HUES64 (cell line): ENCODE results near the gene MTREX.
A peak's percentile ranks its signal among the peaks of the same experiment; 100 is the strongest.
"Not testable (repeated sequence)": the region's sequence is repeated elsewhere in the genome, so short reads cannot be mapped to it uniquely, and the experiment has no call there.

Experiments
- H3K27ac ChIP-seq: 2 replicates; pipeline ENCODE4 v1.7.0; 2013; ENCODE audit warnings: low read depth, low read length, inconsistent platforms
- H3K27me3 ChIP-seq: 2 replicates; pipeline ENCODE4 v1.6.1; 2013; ENCODE audit warnings: mild to moderate bottlenecking, low read length; ENCODE audit not compliant: insufficient read depth
- H3K36me3 ChIP-seq: 2 replicates; pipeline ENCODE4 v1.6.1; 2013; ENCODE audit warnings: mild to moderate bottlenecking, low read length; ENCODE audit not compliant: insufficient read depth
- H3K4me1 ChIP-seq: 2 replicates; pipeline ENCODE4 v1.6.1; 2013; ENCODE audit warnings: mild to moderate bottlenecking, low read length, moderate library complexity; ENCODE audit not compliant: insufficient read depth
- H3K4me3 ChIP-seq: 2 replicates; pipeline ENCODE4 v1.5.1; 2013; ENCODE audit warnings: mild to moderate bottlenecking, low read length, moderate library complexity
- H3K9ac ChIP-seq: 2 replicates; pipeline ENCODE4 v1.6.1; 2013; ENCODE audit warnings: mild to moderate bottlenecking, low read depth, low read length
- H3K9me3 ChIP-seq: 2 replicates; pipeline ENCODE4 v1.6.1; 2013; ENCODE audit warnings: low read depth, low read length; ENCODE audit not compliant: insufficient read depth
- WGBS: fragments of 150-250, 120-280 bp; methylation state at CpG from one replicate; pipeline ENCODE4 v1.1.7; 2013; ENCODE audit warnings: missing lambda C conversion rate; 5-methylcytosine and 5-hydroxymethylcytosine counted together

MTREX gene

GRCh38 chr5:55305345-55305744 lies 2.4 kb upstream of the MTREX start:
- 92% methylated on average over 4 of the region's 4 CpGs for WGBS
- Histone ChIP-seq H3K4me1 (peaks cover 17% of the 10 kb centered on the region), H3K4me3 (0 out of 2 replicates have a peak overlapping the region, but pooled peaks have one; percentile 3), H3K27me3 (no peaks in the 10 kb centered on the region), H3K36me3 (peaks cover 12% of the 10 kb centered on the region), H3K9me3 (no peaks in the 10 kb centered on the region), H3K9ac (no peak overlapping the region), H3K27ac (no peak overlapping the region)

GRCh38 chr5:55306641-55307382 lies 977 bp upstream of the MTREX start:
- Histone ChIP-seq H3K27me3 (no peaks in the 10 kb centered on the region), H3K9me3 (no peaks in the 10 kb centered on the region), H3K4me1 (peaks cover 17% of the 10 kb centered on the region), H3K27ac (peak overlapping the region; percentile 91; the same call in 1 of the 2 replicates), H3K9ac (peak overlapping the region; percentile 96), H3K4me3 (peak overlapping the region; percentile 86), H3K36me3 (peaks cover 18% of the 10 kb centered on the region)
- 35% methylated on average over 12 of the region's 12 CpGs for WGBS

GRCh38 chr5:55308254-55308836 lies 556 bp downstream of the MTREX start:
- peak overlapping the region; percentile 96 for H3K9ac ChIP-seq
- H3K36me3 ChIP-seq: peaks cover 18% of the 10 kb centered on the region
- WGBS: 0% methylated on average over 12 of the region's 13 CpGs
- peak overlapping the region; percentile 91 for H3K27ac ChIP-seq
- H3K9me3 ChIP-seq: no peaks in the 10 kb centered on the region
- peaks cover 17% of the 10 kb centered on the region for H3K4me1 ChIP-seq
- peak overlapping the region; percentile 86 for H3K4me3 ChIP-seq
- H3K27me3 ChIP-seq: no peaks in the 10 kb centered on the region

- Histone ChIP-seq H3K27me3 (no peaks in the 10 kb centered on the region), H3K4me1 (peaks cover 17% of the 10 kb centered on the region), H3K36me3 (peaks cover 23% of the 10 kb centered on the region), H3K9ac (no peak overlapping the region), H3K4me3 (no peak overlapping the region), H3K27ac (no peak overlapping the region), H3K9me3 (0 out of 2 replicates have a peak, but pooled peaks cover 2% of the 10 kb centered on the region)
- 88% methylated on average over 5 of the region's 5 CpGs for WGBS
These were observed 6.3 kb downstream of the MTREX start for GRCh38 chr5:55313870-55314617.

GRCh38 chr5:55316289-55316688 lies 8.5 kb downstream of the MTREX start:
- H3K4me1 ChIP-seq: peaks cover 7% of the 10 kb centered on the region
- WGBS: 90% methylated on average over 2 of the region's 2 CpGs
- H3K9ac ChIP-seq: no peak overlapping the region
- H3K27ac ChIP-seq: no peak overlapping the region
- 0 out of 2 replicates have a peak, but pooled peaks cover 2% of the 10 kb centered on the region for H3K9me3 ChIP-seq
- no peak overlapping the region for H3K4me3 ChIP-seq
- H3K27me3 ChIP-seq: no peaks in the 10 kb centered on the region
- peaks cover 14% of the 10 kb centered on the region for H3K36me3 ChIP-seq

GRCh38 chr5:55316837-55317236 lies 9.0 kb downstream of the MTREX start:
- peaks cover 7% of the 10 kb centered on the region for H3K4me1 ChIP-seq
- H3K4me3 ChIP-seq: no peak overlapping the region
- 0 out of 2 replicates have a peak, but pooled peaks cover 2% of the 10 kb centered on the region for H3K9me3 ChIP-seq
- H3K9ac ChIP-seq: no peak overlapping the region
- H3K27ac ChIP-seq: no peak overlapping the region
- peaks cover 9% of the 10 kb centered on the region for H3K36me3 ChIP-seq
- no peaks in the 10 kb centered on the region for H3K27me3 ChIP-seq

- not testable (repeated sequence) for H3K27ac ChIP-seq, H3K4me3 ChIP-seq, H3K9me3 ChIP-seq, H3K27me3 ChIP-seq, H3K4me1 ChIP-seq, H3K9ac ChIP-seq
- H3K36me3 ChIP-seq: peaks cover 18% of the 10 kb centered on the region
- 98% methylated on average over 4 of the region's 4 CpGs for WGBS
These were observed 10.4 kb downstream of the MTREX start for GRCh38 chr5:55318237-55318636.

GRCh38 chr5:55319491-55319890 lies 11.7 kb downstream of the MTREX start:
- Histone ChIP-seq H3K9me3 (0 out of 2 replicates have a peak, but pooled peaks cover 2% of the 10 kb centered on the region), H3K36me3 (peaks cover 28% of the 10 kb centered on the region), H3K4me1 (peaks cover 3% of the 10 kb centered on the region)

GRCh38 chr5:55320571-55320970 lies 12.8 kb downstream of the MTREX start:
- Histone ChIP-seq H3K4me3 (no peak overlapping the region), H3K27me3 (no peaks in the 10 kb centered on the region), H3K9me3 (0 out of 2 replicates have a peak, but pooled peaks cover 2% of the 10 kb centered on the region), H3K27ac (no peak overlapping the region), H3K4me1 (no peaks in the 10 kb centered on the region), H3K9ac (no peak overlapping the region), H3K36me3 (peaks cover 37% of the 10 kb centered on the region)
- 89% methylated on average over 2 of the region's 4 CpGs for WGBS

More at GRCh38 chr5:55319491-55319890, 11.7 kb downstream of the MTREX start:
- Histone ChIP-seq H3K27me3 (no peaks in the 10 kb centered on the region), H3K9ac (no peak overlapping the region), H3K4me3 (no peak overlapping the region), H3K27ac (no peak overlapping the region)
- no CpG with 5 or more reads among the region's 1 CpG for WGBS

GRCh38 chr5:55324006-55324405 lies 16.2 kb downstream of the MTREX start:
- H3K27ac ChIP-seq: no peak overlapping the region
- no peaks in the 10 kb centered on the region for H3K27me3 ChIP-seq
- no peak overlapping the region for H3K4me3 ChIP-seq
- no peaks in the 10 kb centered on the region for H3K4me1 ChIP-seq
- H3K36me3 ChIP-seq: peaks cover 64% of the 10 kb centered on the region
- H3K9me3 ChIP-seq: no peaks in the 10 kb centered on the region
- no peak overlapping the region for H3K9ac ChIP-seq

GRCh38 chr5:55324815-55325418 lies 17.1 kb downstream of the MTREX start:
- Histone ChIP-seq H3K9ac (no peak overlapping the region), H3K4me1 (no peaks in the 10 kb centered on the region), H3K27me3 (no peaks in the 10 kb centered on the region), H3K36me3 (peaks cover 73% of the 10 kb centered on the region), H3K9me3 (no peaks in the 10 kb centered on the region), H3K27ac (no peak overlapping the region), H3K4me3 (no peak overlapping the region)
- 97% methylated on average over 1 of the region's 1 CpG for WGBS
